Thyroid gland (tissue), 4 donors: ENCODE data around the gene MYO16.

Experiments
- POLR2A ChIP-seq, 2 donors: fragments of 450-650 bp; IDR thresholded peaks; one replicate each; pipeline ENCODE4 v1.6.1; 2017; ENCODE audit warnings: antibody characterized with exemption in 2 of 2, mild to moderate bottlenecking in 2 of 2, moderate library complexity in 1 of 2
- TF ChIP-seq, protein P1 (sequence below), 6 experiments: fragments of 200-600 bp in 3 of 6; fragments of 450-650 bp in 3 of 6; sonication (generic) in 3 of 6; IDR thresholded peaks; one replicate each; pipeline ENCODE4 v1.5.1; 2016 to 2019; ENCODE audit warnings: antibody characterized with exemption in 6 of 6, mild to moderate bottlenecking in 2 of 6, inconsistent platforms in 1 of 6, moderate library complexity in 1 of 6

GRCh38 chr13:108760541-108760940, 131.1 kb downstream of the MYO16 start:
- TF ChIP-seq, protein P1, sequence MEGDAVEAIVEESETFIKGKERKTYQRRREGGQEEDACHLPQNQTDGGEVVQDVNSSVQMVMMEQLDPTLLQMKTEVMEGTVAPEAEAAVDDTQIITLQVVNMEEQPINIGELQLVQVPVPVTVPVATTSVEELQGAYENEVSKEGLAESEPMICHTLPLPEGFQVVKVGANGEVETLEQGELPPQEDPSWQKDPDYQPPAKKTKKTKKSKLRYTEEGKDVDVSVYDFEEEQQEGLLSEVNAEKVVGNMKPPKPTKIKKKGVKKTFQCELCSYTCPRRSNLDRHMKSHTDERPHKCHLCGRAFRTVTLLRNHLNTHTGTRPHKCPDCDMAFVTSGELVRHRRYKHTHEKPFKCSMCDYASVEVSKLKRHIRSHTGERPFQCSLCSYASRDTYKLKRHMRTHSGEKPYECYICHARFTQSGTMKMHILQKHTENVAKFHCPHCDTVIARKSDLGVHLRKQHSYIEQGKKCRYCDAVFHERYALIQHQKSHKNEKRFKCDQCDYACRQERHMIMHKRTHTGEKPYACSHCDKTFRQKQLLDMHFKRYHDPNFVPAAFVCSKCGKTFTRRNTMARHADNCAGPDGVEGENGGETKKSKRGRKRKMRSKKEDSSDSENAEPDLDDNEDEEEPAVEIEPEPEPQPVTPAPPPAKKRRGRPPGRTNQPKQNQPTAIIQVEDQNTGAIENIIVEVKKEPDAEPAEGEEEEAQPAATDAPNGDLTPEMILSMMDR (IDR thresholded peaks at IDR 0.05) = no peak
- TF ChIP-seq POLR2A (IDR thresholded peaks at IDR 0.05) = no peak
